Amygdala (tissue), 56 donors: ENCODE measurements around the gene IL19.
A peak's percentile ranks its signal among the peaks of the same experiment; 100 is the strongest.
"Not testable (repeated sequence)": the region's sequence is repeated elsewhere in the genome, so short reads cannot be mapped to it uniquely, and the experiment has no call there.

Experiments
- DNase-seq, 56 donors: peaks; one replicate each; lab custom pipeline; 2025; lab: John Stamatoyannopoulos, UW

Gene IL19

DNA sequence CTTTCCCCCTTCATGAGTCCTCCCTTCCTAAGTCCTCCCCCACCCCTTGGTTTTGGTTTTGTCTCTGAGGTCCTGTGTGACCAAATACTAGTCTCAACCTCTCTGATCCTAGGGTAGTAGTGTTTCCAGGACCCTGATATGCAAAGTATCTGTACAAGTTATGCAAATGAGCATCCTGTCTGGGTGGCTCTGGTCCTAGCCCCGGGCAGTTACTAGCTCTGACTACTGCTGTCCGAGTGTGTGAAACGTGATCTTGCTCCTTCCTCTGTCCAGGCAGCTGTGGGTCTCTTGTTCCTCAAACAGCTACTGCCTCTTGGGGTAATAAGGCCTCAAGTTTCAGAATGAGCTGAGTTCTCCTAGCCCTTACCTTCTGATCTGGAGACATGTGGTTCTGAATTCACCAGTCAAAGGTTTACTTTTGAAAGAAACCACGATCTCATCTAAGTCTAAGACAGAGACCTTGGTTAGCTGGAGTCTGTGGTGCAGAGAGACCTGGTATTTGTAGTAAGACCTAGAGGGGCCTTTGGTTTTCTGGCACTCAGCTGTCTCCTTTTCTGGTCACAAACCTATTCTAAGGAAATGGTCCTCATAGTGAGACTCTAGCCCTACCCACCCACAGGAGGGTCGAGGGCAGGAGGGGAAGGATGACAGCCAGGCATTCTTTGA, 31.0 kb upstream of the IL19 start:
- peak in 2 of 56 donors; percentile 11 to 35 for DNase-seq

DNA sequence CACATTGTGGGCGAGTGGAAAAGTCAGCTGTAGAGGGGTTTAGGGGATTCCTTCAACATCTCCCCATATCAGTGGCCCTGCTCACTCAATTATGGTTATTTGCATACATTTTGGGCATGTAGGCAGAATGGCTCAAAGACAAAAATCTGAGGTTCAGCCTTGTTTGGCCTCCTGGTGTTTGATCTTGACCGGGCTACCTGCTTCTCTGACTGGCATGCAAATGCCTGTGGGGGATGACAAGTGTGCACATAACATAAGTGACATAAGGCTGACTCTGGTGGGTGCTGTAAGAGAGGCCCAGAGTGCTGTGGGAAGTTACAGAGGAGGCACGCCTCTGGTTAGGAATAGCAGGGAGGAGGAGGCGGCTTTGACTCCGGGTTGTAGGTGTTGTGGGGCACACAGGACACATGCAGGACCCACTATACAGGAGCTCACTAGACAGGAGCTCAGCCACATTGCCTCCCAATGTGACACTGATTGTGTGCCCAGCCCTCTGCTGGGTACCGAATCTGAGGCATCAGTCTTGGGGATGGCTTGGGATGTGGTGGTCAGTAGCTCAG, 29.4 kb upstream of the IL19 start:
- DNase-seq = no peak

DNA sequence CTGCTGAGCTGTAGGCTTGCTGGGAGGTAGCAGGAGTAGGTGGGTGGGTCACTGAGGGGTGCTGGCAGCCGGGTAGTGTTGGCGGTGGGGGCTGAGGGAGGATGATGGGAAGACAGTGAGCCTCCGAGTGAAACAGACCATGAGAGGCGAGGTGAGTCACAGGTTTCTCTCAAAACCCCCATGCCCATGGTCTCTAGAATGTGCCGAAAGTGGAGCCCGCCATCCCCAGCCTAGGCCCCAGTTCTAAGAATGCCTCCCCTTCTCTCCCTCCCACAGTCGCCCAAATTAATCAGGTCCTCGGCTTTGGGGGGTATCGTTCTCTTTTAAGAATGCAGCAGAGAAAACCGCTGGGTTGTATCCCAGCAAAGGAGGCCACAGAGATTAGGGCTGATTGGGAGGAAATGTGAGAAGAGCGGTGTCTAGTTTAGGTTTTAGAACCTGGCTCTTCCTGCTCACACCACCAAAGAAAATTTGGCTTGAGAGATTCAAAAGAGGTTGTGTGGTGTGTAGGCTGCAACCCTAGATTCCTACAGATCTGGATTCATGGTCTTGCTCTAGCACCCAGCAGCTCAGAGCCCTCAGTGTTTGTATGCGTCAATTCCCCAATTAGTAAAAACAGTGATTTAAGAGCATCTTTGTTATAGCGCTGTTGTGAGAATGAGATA, 27.7 kb upstream of the IL19 start:
- DNase-seq = no peak

DNA sequence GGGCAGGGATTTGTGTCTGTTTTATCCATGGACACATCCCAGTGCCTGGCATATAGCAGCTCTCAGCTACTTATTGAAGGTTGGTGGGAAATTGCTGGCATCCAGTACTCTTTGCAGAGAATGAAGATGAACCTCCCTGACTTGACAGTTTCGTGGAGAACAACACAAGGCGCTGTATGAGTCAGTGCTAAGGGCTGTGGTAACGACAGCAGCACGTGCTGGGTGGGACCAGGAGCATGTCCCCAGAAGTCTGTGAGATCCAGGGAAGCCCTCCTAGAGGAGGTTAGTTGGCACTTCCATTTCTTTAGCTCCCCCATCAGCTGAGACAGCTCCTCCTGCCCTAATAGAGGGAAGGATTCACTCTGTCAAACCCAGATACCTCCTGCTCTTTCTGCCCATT, 25.9 kb upstream of the IL19 start:
- DNase-seq = no peak

DNA sequence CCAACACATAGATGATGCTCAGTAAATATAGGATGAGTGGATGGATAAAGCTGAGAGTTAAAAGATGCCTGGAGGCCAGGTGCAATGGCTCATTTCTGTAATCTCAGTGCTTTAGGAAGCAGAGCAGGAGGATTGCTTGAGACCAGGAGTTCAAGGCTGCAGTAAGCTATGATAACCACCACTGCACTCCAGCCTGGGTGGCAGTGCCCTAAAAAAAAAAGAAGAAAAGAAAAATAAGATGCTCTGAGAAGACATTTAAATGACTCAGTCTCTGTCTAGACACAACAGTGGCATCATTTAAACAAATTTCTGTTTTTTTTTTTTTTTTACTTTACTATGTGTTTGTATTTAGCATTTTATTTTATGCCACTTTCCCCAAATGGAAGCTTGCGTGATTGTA, 25.3 kb upstream of the IL19 start:
- DNase-seq = no peak

DNA sequence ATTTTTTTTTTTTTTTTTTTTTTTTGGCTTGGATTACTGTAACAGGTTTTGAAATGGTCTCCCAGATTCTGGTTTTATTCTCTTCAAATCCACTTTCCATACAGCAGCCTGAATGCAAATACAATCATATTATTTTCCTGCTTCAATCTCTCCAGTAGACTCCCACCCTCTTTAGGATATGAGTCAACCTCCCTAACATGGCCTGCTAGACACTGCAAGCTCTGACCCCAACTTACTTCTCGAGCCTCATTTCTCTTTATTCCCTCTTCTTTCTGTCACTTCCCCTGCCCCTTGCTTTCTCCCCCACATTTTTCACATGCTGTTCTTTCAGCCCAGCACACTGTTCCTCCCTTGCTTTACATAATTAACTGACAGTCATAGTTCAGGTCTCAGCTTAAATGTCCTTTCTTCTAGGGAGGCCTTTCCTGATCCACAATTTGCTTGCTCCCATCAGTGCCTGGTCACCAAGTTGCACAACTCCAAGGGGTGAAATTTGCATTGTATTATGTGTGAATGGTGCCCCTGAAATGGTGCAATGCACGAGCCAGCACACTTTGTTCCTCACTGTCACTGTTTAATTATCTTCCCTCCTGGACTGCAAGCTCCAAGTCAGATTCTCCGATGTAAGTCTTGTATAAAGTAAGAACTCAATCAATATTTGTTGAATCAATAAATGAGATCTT, 22.1 kb upstream of the IL19 start:
- no peak for DNase-seq

DNA sequence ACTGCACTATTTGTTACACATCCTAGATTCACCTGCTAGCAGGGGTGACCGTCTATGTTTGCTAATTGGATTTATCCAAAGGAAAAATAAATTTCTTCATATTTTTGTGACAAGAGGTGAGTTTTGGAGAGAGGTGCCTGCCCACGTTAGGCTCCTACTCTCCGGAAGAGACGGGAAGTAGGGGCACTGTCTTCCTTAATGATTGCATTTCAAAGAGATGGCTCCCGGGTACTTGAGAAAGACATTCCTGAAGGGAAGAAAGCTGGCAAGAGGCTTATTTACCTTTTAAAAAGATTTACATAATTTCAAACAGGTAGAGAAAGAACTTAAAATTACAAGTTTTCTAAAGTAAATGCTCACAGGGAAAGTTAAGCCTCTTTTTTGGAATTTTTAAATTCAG, 18.7 kb upstream of the IL19 start:
- DNase-seq = no peak

DNA sequence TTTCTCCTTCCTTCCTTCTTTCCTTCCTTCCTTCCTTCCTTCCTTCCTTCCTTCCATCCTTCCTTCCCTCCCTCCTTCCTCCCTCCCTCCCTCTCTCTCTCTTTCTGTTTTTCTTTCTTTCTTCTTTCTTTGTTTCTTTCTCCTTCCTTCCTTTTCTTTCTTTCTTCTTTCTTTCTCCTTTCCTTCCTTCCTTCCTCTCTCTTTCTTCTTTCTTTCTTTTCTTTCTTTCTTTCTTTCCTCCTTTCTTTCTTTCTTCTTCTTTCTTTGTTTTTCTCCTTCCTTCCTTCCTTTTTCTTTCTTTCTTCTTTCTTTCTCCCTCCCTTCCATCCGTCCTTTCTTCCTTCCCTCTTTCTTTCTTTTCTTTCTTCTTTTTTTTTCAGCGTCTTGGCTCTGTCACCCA, 18.1 kb upstream of the IL19 start:
- no peak for DNase-seq

DNA sequence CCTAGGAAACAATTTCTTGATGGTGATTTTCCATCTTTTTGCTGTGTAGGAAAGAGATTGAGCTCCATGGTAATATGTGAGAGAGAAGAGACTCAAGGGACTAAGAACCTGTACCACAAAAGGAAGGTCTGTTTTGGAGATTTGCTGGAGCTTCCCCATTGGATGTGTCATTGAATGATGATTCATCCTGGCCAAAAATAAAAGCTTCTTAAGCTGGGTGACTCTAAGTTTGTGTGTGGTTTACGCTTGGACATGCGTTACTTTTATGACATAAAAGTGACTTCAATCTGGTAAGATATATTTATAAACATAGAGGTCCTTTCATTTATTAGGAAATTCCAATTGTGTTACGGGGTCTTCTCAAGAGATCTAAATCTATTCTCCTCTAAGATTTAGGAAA, 17.4 kb upstream of the IL19 start:
- DNase-seq = no peak

DNA sequence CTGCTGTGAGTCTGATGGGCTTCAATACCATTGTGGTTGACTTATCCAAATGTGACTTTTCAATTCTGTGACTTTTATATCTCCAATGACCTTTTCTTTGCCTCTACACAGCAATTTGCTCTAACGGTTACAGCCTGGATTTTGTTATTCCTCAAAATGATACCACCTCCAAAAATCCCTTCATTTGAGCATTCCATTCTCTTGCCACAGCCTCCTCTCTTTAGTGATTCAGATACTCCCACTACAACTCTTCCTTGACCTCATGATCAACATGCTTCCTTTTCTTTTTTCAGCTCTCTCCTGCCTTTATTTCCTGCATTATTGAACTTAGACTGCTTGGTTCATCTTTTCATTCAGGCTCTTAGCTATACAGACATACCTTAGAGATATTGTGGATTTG, 16.6 kb upstream of the IL19 start:
- DNase-seq = no peak

DNA sequence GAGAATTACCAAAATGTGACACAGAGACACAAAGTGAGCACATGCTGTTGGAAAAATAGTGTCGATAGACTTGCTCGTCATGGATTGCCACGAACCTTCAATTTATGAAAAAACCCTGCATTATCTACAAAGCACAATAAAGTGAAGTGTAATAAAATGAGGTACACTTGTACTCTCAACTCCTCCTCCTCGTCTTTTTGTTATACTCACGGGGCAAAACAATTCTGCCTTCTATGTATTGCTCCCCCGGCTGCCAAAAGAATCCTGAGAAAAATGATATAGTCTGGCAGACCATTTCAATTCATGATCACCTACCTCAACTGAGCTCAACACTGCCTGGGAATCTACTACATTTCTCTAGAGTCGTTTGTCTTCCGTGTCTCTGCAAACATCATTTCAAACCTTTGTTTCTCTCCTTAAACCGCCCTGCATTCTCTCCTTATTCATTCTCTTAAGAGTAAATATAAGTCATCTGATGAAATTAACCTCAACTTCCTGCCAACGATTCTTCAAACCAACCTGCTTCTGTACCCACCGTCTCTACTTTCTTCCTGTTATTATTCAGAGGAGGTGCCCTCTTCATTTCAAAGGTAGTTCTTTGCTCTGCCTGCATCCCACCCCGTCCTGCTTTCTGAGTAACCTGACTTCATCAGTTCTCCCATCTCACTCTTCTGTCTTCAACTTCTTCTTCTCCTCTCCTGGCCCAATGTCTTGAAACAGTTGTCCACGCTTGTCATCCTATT, 12.9 kb upstream of the IL19 start:
- DNase-seq = no peak

DNA sequence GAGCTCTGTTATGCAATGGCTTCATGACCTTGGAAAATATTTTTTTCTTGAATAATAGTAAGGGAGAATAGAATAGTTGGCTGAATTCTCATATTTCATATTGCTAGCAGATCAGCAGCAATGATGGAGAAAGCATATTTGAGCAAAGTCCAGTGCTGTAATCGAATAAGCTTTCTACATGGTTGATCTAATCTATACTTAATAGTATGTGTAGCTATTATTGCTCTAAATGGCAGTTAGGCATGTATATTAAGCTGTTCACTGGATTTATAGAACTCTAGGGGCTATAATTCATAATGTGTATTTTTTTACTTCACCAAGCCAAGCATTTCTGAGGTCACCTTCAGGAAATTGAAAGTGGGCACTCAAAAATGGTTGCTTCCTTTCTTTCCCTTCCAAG, 10.0 kb upstream of the IL19 start:
- no peak for DNase-seq

DNA sequence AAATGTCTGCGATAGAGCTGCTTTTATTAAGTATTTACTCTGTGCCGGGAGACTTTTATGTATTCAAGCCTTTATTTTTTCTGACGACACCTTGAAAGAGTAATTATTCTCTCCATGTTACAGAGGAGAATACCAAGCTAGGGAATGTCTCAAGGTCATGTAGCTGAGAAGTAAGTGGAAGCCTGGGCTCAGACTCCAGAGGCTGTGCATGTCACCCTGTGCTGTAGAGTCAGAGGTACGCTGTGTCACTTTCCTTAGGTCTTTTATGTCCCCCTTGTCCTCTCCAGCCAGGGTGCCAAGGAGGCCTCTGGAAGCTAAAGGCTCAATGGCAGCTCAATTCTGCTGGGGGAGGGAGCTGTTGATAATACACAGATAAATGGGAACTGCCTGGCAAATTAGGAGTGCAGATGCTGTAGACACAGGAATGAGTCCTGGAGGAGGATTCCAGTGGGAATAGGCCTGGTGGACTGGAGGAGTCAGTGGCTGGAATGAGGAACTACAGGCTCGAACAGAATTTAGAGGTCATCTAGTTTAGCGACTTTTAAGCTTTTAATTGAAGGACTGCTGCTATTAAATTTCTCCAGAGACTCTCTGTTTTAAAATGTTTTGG, 9.3 kb upstream of the IL19 start:
- no peak for DNase-seq

DNA sequence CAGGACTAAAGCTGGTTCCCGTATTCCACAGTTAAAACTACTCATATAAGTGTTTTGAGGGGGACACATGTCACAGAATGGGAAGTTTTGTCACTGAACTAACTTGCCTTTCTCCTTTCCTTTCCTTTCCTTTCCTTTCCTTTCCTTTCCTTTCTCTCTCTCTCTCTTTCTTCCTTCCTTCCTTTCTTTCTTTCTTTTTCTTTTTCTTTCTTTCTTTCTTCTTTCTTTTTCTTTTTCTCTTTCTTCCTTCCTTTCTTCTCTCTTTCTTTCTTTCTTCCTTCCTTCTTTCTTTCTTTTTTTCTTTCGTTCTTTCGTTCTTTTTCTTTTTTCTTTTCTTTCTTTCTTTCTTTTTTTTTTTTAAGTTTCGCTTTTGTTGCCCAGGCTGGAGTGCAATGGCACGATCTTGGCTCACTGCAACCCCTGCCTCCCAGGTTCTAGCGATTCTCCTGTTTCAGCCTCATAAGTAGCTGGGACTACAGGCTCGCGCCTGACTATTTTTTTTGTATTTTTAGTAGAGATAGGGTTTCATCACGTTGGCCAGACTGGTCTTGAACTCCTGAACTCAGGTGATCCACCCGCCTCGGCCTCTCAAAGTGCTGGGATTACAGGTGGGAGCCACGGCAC, 7.7 kb upstream of the IL19 start:
- DNase-seq = not testable (repeated sequence)

DNA sequence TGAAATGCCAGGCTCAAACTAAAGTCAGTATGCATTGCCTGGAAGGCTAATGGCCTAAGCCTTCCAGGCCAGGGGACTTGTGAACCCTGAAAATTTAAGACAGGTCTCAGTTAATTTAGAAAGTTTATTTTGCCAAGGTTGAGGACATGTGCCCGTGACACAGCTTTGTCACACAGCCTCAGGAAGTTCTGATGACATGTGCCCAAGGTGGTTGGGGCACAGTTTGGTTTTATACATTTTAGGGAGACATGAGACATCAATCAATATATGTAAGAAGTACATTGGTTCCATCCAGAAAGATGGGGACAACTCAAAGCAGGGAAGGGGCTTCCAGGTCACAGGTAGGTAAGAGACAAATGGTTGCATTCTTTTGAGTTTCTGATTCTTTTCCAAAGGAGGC, 4.8 kb upstream of the IL19 start:
- DNase-seq = not testable (repeated sequence)

DNA sequence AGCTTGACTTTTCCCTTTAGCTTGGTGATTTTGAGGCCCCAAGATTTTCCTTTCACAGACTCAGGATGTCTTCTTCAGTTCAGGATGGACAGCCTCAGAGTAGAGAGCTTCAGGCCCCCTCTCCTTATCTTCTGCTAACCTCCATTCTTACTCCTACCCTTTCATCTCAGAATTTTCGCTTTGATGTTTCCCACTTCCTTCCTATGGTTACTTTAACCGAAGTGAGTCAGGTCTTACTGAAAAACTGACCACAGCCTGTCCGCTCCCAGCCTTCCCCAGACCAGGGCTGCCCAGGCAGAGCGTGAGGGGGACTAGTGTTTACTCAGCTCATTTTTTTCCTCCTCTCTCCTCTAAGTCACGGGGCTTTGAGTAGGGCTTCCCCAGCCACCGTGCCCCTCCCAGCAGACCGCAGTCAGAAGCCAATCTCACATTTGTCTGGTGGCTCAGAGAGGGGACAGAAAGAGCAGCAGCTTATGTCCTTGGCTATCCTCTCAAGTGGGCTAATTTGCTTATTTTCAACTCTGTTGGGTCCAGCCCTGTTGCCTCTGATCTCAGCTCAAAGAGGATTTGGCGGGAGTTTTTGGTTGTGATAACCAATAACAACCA, 4.2 kb upstream of the IL19 start:
- peak in 8 of 56 donors; percentile 2 to 25 (median 10) for DNase-seq

DNA sequence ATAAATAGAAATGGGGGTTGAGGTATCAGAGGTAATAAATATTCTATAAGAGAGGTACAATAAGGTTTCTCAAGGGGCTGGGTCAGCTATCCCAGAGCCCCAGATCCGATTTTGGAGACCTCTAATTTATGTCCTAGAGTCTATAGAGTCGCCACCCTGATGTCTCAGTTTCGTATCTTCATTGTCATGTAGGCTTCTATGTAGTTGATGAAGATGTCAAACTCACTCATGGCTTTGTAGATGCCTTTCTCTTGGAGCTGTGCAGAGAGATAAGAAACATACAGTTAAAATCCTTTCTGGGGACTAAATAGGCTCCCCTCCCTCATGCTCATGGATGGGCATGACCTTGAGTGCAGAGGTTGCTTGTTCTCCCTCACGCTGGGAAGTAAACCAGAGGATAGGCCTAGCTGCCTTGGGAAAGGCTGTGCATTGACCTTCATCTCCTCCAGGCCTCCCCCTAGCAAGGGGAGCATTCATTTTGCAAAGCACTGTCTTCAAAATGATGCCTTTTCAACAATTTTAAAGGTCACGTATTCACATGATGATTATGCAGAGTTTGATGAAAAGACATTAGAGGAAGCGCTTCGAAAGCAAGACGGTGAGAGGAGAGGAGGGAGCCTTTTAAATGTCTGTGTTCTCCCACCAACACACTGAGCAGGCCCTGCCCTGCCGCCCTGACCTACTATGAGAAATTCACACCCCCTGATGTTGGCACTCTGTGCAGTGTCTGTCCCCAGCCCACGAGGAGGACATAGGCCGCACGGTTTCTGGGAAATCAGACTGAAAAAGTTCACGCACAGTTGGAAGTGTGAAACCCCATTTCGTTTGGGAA, 1.9 kb upstream of the IL19 start:
- no peak for DNase-seq

DNA sequence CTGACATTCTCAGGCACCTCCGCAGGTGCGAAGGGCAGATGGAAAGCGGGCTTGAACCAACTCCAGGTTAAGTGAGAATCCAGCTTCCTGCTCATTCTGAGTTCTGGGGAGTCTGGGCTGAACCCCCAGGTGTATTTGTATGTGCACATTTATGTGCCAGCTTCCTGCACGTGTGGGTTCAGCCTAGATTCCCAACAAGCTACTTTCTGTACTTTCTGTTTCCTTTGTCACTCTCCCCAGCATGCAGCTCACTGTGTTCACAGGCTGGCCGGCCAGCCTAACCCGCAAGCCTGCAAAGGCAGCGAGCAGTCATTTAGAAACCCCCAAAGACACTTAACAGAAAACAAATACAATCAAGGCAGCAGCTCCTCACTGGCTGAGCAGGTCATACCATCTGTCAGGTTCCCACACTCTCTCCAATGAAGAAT, 1.3 kb upstream of the IL19 start:
- no peak for DNase-seq

DNA sequence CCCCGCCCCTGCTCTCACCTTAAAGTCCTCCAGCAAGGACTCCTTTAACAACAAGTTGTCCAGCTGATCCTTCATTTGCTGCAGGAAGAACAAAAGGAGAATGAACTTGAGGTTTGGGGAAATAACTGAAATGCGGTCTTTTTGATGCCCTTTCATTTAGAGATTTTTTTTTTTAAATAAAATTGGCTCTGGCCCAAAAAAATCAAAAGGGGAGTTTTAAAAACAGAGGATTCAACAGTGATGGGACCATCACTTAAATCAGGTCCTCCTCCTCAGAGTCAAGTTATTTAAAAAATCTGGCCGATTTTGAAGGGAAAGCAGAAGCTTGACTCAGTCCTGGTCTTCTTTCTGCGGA, 742 bp downstream of the IL19 start:
- DNase-seq = no peak
